Astrocyte of the spinal cord (primary cell): ENCODE measurements around the gene KCNQ1.
A peak's percentile ranks its signal among the peaks of the same experiment; 100 is the strongest.

Experiments
- DNase-seq: peaks from one replicate; pipeline ENCODE4 v3.0.0; 2011; ENCODE audit warnings: low read depth, low spot score
- H3K4me3 ChIP-seq: 2 replicates; pipeline ENCODE4 v1.5.1; 2011; ENCODE audit warnings: low read depth, mild to moderate bottlenecking, low read length, moderate library complexity
- in situ Hi-C: cut with HindIII; loops from 2 replicates; pipeline ENCODE4 v1.10.0; 2017; ENCODE audit warnings: low sequenced_read_pairs
- TF ChIP-seq, protein P1 (sequence below): IDR thresholded peaks from 2 replicates; pipeline ENCODE4 v1.5.1; 2012; ENCODE audit warnings: low read depth, mild to moderate bottlenecking, low read length, inconsistent platforms

The KCNQ1 gene

DNA sequence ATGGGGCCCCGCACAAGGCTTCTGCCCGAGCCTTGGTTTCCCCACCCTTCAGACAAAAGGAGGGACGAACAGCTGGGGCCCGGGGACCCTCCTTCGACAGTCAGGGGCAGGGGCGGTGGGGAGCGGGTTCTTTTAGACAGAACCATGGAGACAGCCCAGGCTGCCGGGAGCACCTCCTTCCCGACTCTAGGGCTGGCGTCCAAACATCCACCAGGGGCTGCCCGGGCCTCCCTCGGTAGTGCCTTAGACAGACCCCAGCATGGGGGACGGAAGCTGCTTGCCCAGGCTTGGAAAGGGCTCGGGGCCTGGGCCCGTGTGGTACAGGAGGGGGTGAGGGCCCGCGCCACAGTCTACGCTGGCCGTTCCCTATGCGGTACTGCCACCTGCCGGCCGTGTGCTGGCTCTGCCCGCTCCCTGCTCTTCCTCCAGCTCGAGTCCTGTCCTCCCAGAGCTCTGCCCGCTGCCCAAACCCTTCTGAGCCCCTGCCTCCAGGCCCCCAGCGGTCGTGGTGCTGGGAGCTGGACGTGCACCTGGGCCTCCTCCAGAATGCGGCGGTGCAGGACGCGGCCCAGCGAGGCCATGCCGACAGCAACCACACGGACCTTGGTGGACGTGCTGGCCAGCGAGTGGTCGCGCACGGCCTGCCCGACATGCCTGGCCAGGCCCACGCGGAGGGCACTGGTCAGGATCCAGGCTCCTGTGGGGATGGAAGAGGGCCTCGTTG is 24.1 kb upstream of the KCNQ1 start:
- in situ Hi-C loops: no loop called here
- TF ChIP-seq, protein P1, sequence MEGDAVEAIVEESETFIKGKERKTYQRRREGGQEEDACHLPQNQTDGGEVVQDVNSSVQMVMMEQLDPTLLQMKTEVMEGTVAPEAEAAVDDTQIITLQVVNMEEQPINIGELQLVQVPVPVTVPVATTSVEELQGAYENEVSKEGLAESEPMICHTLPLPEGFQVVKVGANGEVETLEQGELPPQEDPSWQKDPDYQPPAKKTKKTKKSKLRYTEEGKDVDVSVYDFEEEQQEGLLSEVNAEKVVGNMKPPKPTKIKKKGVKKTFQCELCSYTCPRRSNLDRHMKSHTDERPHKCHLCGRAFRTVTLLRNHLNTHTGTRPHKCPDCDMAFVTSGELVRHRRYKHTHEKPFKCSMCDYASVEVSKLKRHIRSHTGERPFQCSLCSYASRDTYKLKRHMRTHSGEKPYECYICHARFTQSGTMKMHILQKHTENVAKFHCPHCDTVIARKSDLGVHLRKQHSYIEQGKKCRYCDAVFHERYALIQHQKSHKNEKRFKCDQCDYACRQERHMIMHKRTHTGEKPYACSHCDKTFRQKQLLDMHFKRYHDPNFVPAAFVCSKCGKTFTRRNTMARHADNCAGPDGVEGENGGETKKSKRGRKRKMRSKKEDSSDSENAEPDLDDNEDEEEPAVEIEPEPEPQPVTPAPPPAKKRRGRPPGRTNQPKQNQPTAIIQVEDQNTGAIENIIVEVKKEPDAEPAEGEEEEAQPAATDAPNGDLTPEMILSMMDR: peak; percentile 94
- DNase-seq: peak; percentile 59
- no peak overlapping the region for H3K4me3 ChIP-seq

DNA sequence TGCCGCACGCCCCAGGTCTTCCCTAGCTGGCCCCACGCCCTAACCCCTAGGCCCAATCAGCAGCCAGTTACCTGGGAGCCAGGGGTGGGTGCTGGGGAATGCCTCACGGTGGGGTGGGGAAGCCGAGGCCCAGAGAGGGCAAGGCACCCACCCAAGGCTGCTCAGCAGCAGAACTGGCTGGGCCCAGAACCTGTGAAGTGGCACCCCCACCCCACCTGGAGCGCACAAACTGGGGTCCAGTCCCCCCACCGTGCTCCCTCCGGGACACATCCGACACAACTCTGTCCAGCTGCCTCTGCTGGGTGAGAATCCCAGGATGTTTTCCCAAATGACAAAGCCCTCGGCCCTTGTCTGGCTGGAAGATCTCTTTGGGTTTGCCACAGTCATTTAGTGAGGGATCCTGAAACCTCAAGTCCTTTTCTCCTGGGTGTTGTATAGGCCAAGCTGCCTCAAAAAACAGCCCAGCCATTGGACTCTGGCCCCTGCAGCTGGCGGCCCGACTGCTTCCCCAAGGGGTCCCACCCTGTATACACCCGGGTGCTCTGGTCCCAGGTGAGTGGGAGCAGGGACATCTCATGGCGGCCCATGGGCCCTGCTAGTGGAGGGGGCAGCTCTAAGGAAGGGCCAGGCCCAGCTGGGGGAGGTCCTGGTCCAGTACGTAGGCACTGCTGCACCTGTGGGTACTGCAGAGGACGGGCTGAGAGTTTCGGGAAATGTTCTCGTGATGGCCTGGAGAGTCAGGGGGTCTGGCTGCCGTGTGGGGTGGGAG is 23.4 kb upstream of the KCNQ1 start:
- H3K4me3 ChIP-seq: no peak overlapping the region
- in situ Hi-C loops: no loop called here
- TF ChIP-seq, protein P1: no peak
- no peak for DNase-seq

DNA sequence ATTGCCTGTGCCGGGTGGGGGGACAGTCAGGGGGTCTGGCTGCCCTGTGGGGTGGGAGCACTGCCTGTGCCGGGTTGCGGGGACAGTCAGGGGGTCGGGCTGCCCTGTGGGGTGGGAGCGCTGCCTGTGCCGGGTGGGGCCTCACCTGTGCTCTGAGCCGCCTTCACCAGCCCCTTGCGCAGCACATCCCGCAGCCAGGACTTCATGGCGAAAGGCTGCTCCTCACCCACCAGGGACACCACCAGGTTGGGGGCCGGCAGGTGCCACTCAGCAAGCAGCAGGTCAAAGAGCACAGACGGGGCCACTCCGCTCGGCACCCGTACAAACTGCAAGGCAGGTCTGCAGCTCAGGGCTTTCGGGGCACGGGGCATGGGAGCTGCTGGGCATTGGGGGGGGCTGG is 22.8 kb upstream of the KCNQ1 start:
- in situ Hi-C loops: no loop called here
- TF ChIP-seq, protein P1: no peak
- no peak overlapping the region for H3K4me3 ChIP-seq
- no peak for DNase-seq

DNA sequence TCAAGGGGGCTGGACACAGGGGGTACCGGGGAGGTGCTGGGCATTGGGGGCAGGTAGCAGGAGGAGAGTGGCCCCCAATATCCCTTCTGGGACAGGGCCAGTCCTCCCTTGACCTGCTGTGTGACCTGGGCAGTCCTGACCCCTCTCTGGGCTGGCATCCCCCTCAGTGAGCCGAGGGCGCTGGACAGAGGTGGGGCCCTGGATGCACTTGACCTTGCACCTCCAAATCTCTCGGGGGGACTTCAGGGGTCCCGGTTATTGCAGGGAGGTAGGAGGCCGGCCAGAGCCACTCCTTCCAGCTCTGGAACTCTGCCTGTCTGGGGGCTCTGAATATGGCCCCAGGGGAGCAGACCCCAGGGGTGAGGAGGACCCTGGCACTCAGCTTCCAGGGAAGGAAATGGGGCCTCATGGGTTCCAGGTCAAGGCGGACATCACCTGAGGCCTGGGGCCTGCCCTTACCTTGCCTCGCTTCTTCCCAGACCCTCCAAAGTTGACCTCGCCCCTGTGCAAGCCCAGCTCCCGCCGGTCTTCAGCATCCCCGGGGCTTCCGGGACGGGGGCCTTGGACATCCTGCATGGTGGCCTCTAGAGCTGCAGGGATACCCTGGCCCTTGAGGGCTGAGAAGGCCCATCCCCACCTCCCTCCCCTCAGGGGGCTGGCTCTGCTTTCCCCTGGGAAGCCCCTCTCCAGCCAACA is 22.2 kb upstream of the KCNQ1 start:
- TF ChIP-seq, protein P1: no peak
- H3K4me3 ChIP-seq: no peak overlapping the region
- in situ Hi-C loops: no loop called here
- no peak for DNase-seq

DNA sequence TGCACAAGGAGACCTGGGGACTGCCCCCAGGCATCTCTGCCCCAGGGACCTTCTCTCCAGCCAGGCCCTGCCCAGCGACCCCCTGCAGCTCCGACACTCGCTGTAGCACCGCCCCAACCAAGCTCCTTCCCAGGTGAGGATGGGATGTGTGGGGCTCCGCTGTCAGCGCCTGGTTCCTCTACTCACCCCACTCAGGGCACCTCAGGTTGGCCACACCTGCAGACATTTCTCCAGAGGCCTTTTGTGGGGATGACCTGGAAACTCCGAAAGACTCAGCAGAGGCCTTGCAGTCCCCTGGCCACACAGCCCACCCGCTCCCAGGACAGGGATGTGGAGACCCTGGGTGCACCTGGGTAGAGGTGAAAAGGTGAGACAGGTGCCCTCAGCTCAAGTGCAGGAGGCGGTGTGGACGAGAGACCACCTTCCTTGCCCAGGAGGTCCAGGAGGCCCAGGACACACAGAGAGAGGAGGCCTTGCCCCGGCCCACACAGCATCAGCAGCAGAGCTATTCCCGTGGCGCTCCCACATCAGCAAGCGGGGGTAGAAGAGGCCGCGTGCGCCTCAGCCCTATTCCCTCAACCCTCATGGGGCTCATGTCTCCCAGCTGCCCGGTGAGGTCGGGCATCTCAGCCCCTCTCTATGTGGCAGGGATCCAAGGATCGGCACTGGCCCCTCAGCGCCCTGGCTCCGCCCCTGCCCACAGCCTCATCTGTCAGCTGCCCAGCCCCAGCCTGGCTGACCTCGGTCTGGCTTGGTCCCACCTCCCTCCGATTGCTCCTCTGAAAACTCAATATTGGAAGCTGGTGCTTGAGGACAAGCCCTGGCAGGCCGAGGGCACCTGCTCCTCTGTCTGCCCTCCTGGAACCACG is 21.4 kb upstream of the KCNQ1 start:
- no peak overlapping the region for H3K4me3 ChIP-seq
- no peak for DNase-seq
- in situ Hi-C loops: no loop called here
- TF ChIP-seq, protein P1: no peak

DNA sequence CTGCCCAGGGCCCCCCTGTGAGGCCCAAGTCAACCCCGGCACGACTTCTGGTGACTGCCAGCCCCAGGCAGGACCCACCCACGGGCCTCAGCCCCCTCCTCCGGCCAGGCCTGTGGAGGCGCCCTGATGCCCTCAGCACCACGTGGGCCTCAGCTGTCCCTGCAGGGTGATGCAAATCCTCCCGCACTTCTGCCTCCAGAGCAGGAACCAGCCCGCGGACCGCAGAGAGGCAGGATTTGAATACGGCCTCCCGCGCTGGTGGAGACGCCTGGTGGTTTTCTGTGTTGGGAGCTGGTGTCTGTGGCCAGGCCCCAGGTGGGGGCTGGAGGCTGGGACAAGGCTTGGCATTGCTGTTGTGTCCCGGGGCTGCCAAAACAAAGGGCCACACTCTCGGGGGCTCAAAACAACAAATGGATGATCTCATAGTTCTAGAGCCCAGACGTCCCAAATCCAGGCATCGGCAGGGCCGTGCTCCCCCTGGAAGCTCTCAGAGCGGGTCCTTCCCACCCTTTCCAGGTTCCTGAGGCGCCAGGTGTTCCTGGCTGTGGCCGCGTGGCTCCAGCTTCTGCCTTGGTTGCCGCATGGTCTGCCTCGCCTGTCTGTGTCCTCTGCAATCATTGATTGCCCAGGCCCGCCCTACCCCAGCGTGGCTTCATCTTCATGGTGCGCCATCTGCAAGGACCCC is 19.9 kb upstream of the KCNQ1 start:
- in situ Hi-C loops: no loop called here
- DNase-seq: no peak
- H3K4me3 ChIP-seq: no peak overlapping the region
- TF ChIP-seq, protein P1: no peak
